ENCODE results near the gene NUAK2. TPM values are rescaled to one million over a fixed set of nuclear protein-coding genes. Genes with fewer than 3 reads are reported as not detected.

NUAK2 gene
- total and polyA plus RNA-seq, 2 of the 8 experiments (the other 6 are each of a cell fraction or from before 2014, with no cell fraction given): 9.4 to 12.9 TPM

- TF ChIP-seq TEAD4 (IDR thresholded peaks at IDR 0.05; ENCODE audit: low read depth, low read length) (no peak), TAF7 (optimal IDR thresholded peaks at IDR 0.05; ENCODE audit: borderline replicate concordance, low read depth, low read length) (no peak), EZH2 (IDR thresholded peaks at IDR 0.05; ENCODE audit: low read depth, low read length, severe bottlenecking) (no peak), TBP (IDR thresholded peaks at IDR 0.05; ENCODE audit: low read depth, low read length) (no peak)
These were observed 64.5 kb downstream of the NUAK2 start (continued) for GRCh38 chr1:205256951-205257625.
